GM12878 (cell line): Measurements from ENCODE around the gene FAM163B. TPM values are rescaled to one million over a fixed set of nuclear protein-coding genes. Genes with fewer than 3 reads are reported as not detected.

Experiments
- ATAC-seq: fragments of 200-7000 bp; cut with Tn5 transposase; 3 replicates; pipeline ENCODE4 v1.9.1; 2020; ENCODE audit warnings: mild to moderate bottlenecking, moderate library complexity
- BruUV-seq: library from RNA; stranded (reverse); fragments of 400-500 nt; replicated peaks from 2 replicates; lab custom pipeline; 2021; lab: Mats Ljungman, UMichigan
- CTCF ChIA-PET: fragments of 300-600 bp; sonication (Branson Sonifier 250); formaldehyde crosslinking; extraction: SDS; loops from one replicate; lab custom pipeline; 2021; ENCODE audit warnings: inconsistent platforms; lab: Yijun Ruan, JAX
- POLR2A ChIA-PET: fragments of 350-600 bp; formaldehyde crosslinking; extraction: SDS; loops from one replicate; lab custom pipeline; 2021; ENCODE audit warnings: inconsistent platforms; lab: Charles Lee
- RAD21 ChIA-PET: fragments of 300-600 bp; sonication (Branson Sonifier 250); formaldehyde crosslinking; loops from one replicate; lab custom pipeline; 2023; ENCODE audit warnings: antibody characterized with exemption; ENCODE audit not compliant: unreplicated experiment; lab: Charles Lee
- SMC1A ChIA-PET: fragments of 300-600 bp; sonication (Branson Sonifier 250); formaldehyde crosslinking; loops from one replicate; lab custom pipeline; 2023; ENCODE audit not compliant: unreplicated experiment, uncharacterized antibody; lab: Charles Lee
- DNase-seq: peaks from one replicate; pipeline ENCODE4 v3.0.0-alpha.2; 2011; ENCODE audit warnings: low read depth, low spot score
- FAIRE-seq: peaks from 3 replicates; lab custom pipeline; 2011; peaks lifted over from hg19 to GRCh38; lab: Jason Lieb, UNC
- H2AFZ ChIP-seq: 2 replicates; pipeline ENCODE4 v1.6.0; 2011; ENCODE audit warnings: low read depth, low read length, control low read depth; ENCODE audit not compliant: control insufficient read depth
- H3K27ac ChIP-seq: 2 replicates; pipeline ENCODE4 v1.5.1; 2011; ENCODE audit warnings: control low read depth; ENCODE audit not compliant: control insufficient read depth, insufficient read depth
- H3K27me3 ChIP-seq, 2 experiments: replicated peaks in 1 of 2; 2 replicates each; pipeline versions ENCODE4 v1.6.0 to v1.6.1; 2011; ENCODE audit warnings: low read length in 1 of 2; ENCODE audit not compliant: control insufficient read depth in 2 of 2, insufficient read depth in 2 of 2
- H3K36me3 ChIP-seq, 2 experiments: 2 replicates each; pipeline ENCODE4 v1.5.1; 2011; ENCODE audit warnings: low read length in 1 of 2; ENCODE audit not compliant: control insufficient read depth in 2 of 2, insufficient read depth in 2 of 2
- H3K4me1 ChIP-seq: 2 replicates; pipeline ENCODE4 v1.6.1; 2011; ENCODE audit warnings: mild to moderate bottlenecking, low read length, moderate library complexity, mixed read lengths; ENCODE audit not compliant: control insufficient read depth, insufficient read depth
- H3K4me2 ChIP-seq: 2 replicates; pipeline ENCODE4 v1.6.0; 2011; ENCODE audit warnings: control low read depth; ENCODE audit not compliant: control insufficient read depth, insufficient read depth
- H3K4me3 ChIP-seq: fragments of 200-600 bp; sonication (generic); 2 replicates; pipeline ENCODE4 v1.5.1; 2016
- H3K79me2 ChIP-seq: 2 replicates; pipeline ENCODE4 v1.6.0; 2011; ENCODE audit warnings: low read length; ENCODE audit not compliant: control insufficient read depth, insufficient read depth
- H3K9ac ChIP-seq: 2 replicates; pipeline ENCODE4 v1.8.0; 2011; ENCODE audit warnings: low read length, control low read depth, mixed read lengths; ENCODE audit not compliant: control insufficient read depth, insufficient read depth
- H3K9me3 ChIP-seq: replicated peaks from 3 replicates; pipeline ENCODE4 v1.5.1; 2011; ENCODE audit warnings: mild to moderate bottlenecking, low read length; ENCODE audit not compliant: control insufficient read depth, insufficient read depth
- H4K20me1 ChIP-seq: 2 replicates; pipeline ENCODE4 v1.6.0; 2011; ENCODE audit not compliant: control insufficient read depth, insufficient read depth
- BCL3 ChIP-seq: IDR thresholded peaks from 2 replicates; pipeline ENCODE4 v1.6.1; 2011; ENCODE audit warnings: borderline replicate concordance, low read depth, mild to moderate bottlenecking, moderate library complexity, low read length; ENCODE audit not compliant: insufficient read depth, poor library complexity, severe bottlenecking
- NKRF ChIP-seq: fragments of 450-650 bp; conservative IDR thresholded peaks from 2 replicates; pipeline ENCODE4 v1.6.1; 2017; ENCODE audit warnings: mild to moderate bottlenecking, moderate library complexity
- PRDM15 ChIP-seq: fragments of 450-650 bp; formaldehyde crosslinking; IDR thresholded peaks from 2 replicates; pipeline ENCODE4 v1.4.0; 2020; ENCODE audit warnings: mild to moderate bottlenecking, moderate library complexity
- RB1 ChIP-seq: fragments of 450-650 bp; formaldehyde crosslinking; IDR thresholded peaks from 2 replicates; pipeline ENCODE4 v1.6.1; 2017; ENCODE audit warnings: mild to moderate bottlenecking, borderline replicate concordance
- ZNF384 ChIP-seq: IDR thresholded peaks from 2 replicates; pipeline ENCODE4 v1.6.1; 2012; ENCODE audit warnings: low read depth, mild to moderate bottlenecking, low read length, improper control_type of control experiment, borderline replicate concordance
- ZNF687 ChIP-seq: fragments of 450-650 bp; IDR thresholded peaks from 2 replicates; pipeline ENCODE4 v1.6.1; 2017; ENCODE audit warnings: mild to moderate bottlenecking, moderate library complexity
- ZZZ3 ChIP-seq: IDR thresholded peaks from 2 replicates; pipeline ENCODE4 v1.6.1; 2011; ENCODE audit warnings: low read depth; ENCODE audit not compliant: control insufficient read depth, insufficient read length
- WGBS: methylation state at CpG from one replicate; pipeline ENCODE4 v1.1.6; 2016; ENCODE audit warnings: low lambda C conversion rate; ENCODE audit not compliant: insufficient replicate concordance, insufficient coverage; ENCODE audit errors: missing lambda C conversion rate; 5-methylcytosine and 5-hydroxymethylcytosine counted together
- in situ Hi-C: fragments of 300-500 bp; cut with MboI; formaldehyde crosslinking; loops from 9 replicates; pipeline ENCODE4 v1.14.3; 2018; ENCODE audit warnings: mixed read lengths
- intact Hi-C: fragments of 100-400 bp; cut with micrococcal nuclease; formaldehyde crosslinking; loops from one replicate; pipeline ENCODE4 v1.14.2; 2022; ENCODE audit not compliant: unreplicated experiment
- polyA plus RNA-seq, 11 experiments: library from polyadenylated mRNA; depleted of rRNA in 4 of 11; unstranded in 6 of 11; stranded (reverse) in 5 of 11; fragments of >200 nt; fragmentation: Nextera tagmentation in 4 of 11; fragmentation: Illumina TruSeq in 1 of 11; extraction: Ambion mirVana in 4 of 11; extraction: Trizol in 1 of 11; gene quantifications; 1 replicate in 1 of 11; 2 replicates in 10 of 11; pipeline versions ENCODE4 v1.2.1 to v1.2.3, GENCODE V29; 2011 to 2016; ENCODE audit warnings: inconsistent platforms in 2 of 11, missing spikeins in 2 of 11, low read depth in 1 of 11
- total RNA-seq, 4 experiments: library from RNA; depleted of rRNA in 3 of 4; stranded (reverse); fragments of >200 nt in 3 of 4; fragmentation: Illumina TruSeq in 1 of 4; extraction: Trizol in 1 of 4; gene quantifications; 2 replicates each; pipeline versions ENCODE4 v1.2.1 to v1.2.3, GENCODE V29; 2013 to 2021

Gene FAM163B
- total and polyA plus RNA-seq, 10 of the 15 experiments (the other 5 are each of a cell fraction or from before 2014, with no cell fraction given): not detected

- TF ChIP-seq ZNF687 (no peak), ZNF384 (no peak), NKRF (no peak), ZZZ3 (no peak)
Observed at GRCh38 chr9:133600739-133601138, 8.4 kb downstream of the FAM163B start (continued).

- in situ Hi-C loops: no loop called here
Observed at GRCh38 chr9:133599470-133600173, 9.6 kb downstream of the FAM163B start.

More at GRCh38 chr9:133599470-133600173, 9.6 kb downstream of the FAM163B start:
- ChIA-PET SMC1A (no interaction called here), POLR2A (no interaction called here), CTCF (no interaction called here), RAD21 (no interaction called here)
- no peak overlapping the region for H3K9ac ChIP-seq
- H3K4me2 ChIP-seq: no peak overlapping the region
- no TSS peak for BruUV-seq
- no peaks in the 10 kb centered on the region for H4K20me1 ChIP-seq
- no peaks in the 10 kb centered on the region for H3K36me3 ChIP-seq
- H2AFZ ChIP-seq: no peak overlapping the region
- H3K27ac ChIP-seq: no peak overlapping the region
- H3K4me3 ChIP-seq: no peak overlapping the region
- FAIRE-seq: peak; percentile 23
- no peak for DNase-seq
- TF ChIP-seq PRDM15 (CRISPR knock-in tag) (no peak), RB1 (no peak), BCL3 (peak; percentile 91)
- no peaks in the 10 kb centered on the region; the same call in 1 of the 3 replicates for H3K9me3 ChIP-seq
- WGBS: 81% methylated on average over 6 of the region's 6 CpGs
- H3K27me3 ChIP-seq: peaks cover 0 to 4% of the 10 kb centered on the region in 2 experiments; a peak in 2 of 4 replicates
- no peaks in the 10 kb centered on the region for H3K79me2 ChIP-seq
- H3K4me1 ChIP-seq: no peaks in the 10 kb centered on the region
- intact Hi-C loops: no loop called here
- ATAC-seq: no peak
